ENCODE data around the gene FMNL2.

The FMNL2 gene

DNA sequence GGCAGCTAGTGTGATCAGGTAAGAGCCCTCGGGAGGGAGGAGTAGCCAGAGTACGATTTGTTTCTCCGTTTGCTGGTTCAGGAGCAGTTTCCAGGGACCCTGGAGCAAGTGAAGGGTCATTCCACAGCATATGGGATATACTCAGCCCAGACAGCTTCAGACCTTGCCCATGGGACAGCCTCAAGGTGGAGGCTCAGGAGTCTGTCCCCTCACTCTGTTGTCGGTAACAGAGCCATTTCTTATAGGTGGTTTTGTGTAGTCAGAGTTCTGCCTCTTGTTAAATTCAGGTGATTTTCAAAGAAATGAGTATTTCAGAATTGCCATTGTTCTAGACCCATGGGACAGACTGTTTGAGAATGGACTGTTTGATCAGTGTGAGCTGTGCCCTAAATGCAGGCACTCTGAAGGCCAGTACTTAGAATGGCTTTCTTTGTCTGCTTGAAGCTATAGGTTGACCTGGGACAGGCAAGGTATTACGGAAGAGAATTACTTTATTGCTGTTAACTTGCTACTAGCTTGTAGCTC is 15.2 kb downstream of the FMNL2 start:
- Histone ChIP-seq H3K9ac (ENCODE audit: low read length) (no peak overlapping the region), H3K36me3 (ENCODE audit: low read length) (no peaks in the 10 kb centered on the region), H3K27ac (ENCODE audit: low read depth, low read length) (no peak overlapping the region), H3F3A (ENCODE audit: insufficient read depth) (no peaks in the 10 kb centered on the region), H3K79me2 (ENCODE audit: insufficient read depth, low read length) (no peaks in the 10 kb centered on the region), H2AFZ (ENCODE audit: low read depth, low read length, severe bottlenecking) (no peak overlapping the region), H3K4me2 (ENCODE audit: low read depth, low read length, poor library complexity, severe bottlenecking) (no peak overlapping the region), H3K27me3 (ENCODE audit: low read length) (no peaks in the 10 kb centered on the region), H3K9me2 (replicated peaks; ENCODE audit: insufficient read depth, low read length) (no peaks in the 10 kb centered on the region), H4K20me1 (ENCODE audit: low read depth, low read length) (no peaks in the 10 kb centered on the region), H3K4me3 (ENCODE audit: insufficient read depth, low read length, poor library complexity, severe bottlenecking) (no peak overlapping the region), H3K9me3 (ENCODE audit: insufficient read depth, low read length) (no peaks in the 10 kb centered on the region)
- TF ChIP-seq EZH2phosphoT487 (conservative IDR thresholded peaks at IDR 0.05; ENCODE audit: low read length): no peak
- TF ChIP-seq, protein P1, sequence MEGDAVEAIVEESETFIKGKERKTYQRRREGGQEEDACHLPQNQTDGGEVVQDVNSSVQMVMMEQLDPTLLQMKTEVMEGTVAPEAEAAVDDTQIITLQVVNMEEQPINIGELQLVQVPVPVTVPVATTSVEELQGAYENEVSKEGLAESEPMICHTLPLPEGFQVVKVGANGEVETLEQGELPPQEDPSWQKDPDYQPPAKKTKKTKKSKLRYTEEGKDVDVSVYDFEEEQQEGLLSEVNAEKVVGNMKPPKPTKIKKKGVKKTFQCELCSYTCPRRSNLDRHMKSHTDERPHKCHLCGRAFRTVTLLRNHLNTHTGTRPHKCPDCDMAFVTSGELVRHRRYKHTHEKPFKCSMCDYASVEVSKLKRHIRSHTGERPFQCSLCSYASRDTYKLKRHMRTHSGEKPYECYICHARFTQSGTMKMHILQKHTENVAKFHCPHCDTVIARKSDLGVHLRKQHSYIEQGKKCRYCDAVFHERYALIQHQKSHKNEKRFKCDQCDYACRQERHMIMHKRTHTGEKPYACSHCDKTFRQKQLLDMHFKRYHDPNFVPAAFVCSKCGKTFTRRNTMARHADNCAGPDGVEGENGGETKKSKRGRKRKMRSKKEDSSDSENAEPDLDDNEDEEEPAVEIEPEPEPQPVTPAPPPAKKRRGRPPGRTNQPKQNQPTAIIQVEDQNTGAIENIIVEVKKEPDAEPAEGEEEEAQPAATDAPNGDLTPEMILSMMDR (IDR thresholded peaks at IDR 0.05; ENCODE audit: insufficient read depth, low read length, poor library complexity, severe bottlenecking): no peak

DNA sequence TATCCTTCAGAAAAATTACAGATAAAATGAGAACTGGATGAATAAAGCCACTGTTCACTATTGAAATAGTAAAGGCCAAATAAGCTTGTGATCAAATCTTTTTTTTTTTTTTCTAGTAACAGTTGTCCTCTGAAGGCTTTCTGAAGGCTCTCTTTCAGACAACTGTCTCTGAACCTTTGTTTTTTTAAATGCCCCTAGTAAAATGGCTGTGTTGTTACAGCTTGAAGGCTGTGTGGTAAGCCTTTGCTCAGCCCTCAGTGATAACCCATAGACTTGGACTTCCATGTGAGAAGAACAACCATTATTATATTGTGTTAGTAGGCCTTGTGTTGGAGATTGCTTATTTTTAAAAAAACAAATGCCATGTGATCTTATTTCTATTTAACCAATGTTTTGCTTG is 17.6 kb downstream of the FMNL2 start:
- TF ChIP-seq, protein P1 (IDR thresholded peaks at IDR 0.05; ENCODE audit: insufficient read depth, low read length, poor library complexity, severe bottlenecking): no peak
- no peak for TF ChIP-seq EZH2phosphoT487 (conservative IDR thresholded peaks at IDR 0.05; ENCODE audit: low read length)

DNA sequence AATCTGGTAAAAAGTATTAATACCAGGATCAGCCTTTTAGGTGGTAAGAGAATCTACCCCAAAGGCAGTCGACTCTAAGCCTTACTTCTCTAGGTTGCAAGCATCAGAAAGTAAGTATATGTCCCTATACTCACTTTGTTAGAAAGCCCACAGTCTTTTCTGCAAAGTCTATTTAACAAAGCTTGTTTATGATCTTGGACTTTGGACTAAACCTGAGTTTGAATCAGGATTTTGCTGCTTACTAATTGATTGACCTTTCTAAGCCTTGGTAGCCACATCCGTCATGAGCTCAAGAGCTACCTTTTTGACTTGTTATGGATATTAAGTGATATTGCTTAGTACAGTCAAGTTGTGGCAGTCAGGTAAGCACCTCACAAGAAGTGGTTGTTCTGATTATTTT is 18.4 kb downstream of the FMNL2 start:
- H3K9ac ChIP-seq (ENCODE audit: low read length): no peak overlapping the region
- H3K27me3 ChIP-seq (ENCODE audit: low read length): no peaks in the 10 kb centered on the region
- no peak overlapping the region for H2AFZ ChIP-seq (ENCODE audit: low read depth, low read length, severe bottlenecking)
- no peaks in the 10 kb centered on the region for H3K36me3 ChIP-seq (ENCODE audit: low read length)
- H3K27ac ChIP-seq (ENCODE audit: low read depth, low read length): no peak overlapping the region
- TF ChIP-seq EZH2phosphoT487 (conservative IDR thresholded peaks at IDR 0.05; ENCODE audit: low read length): no peak
- TF ChIP-seq, protein P1 (IDR thresholded peaks at IDR 0.05; ENCODE audit: insufficient read depth, low read length, poor library complexity, severe bottlenecking): no peak
- no peaks in the 10 kb centered on the region for H3K9me3 ChIP-seq (ENCODE audit: insufficient read depth, low read length)
- no peak overlapping the region for H3K4me3 ChIP-seq (ENCODE audit: insufficient read depth, low read length, poor library complexity, severe bottlenecking)
- H3K9me2 ChIP-seq (replicated peaks; ENCODE audit: insufficient read depth, low read length): no peaks in the 10 kb centered on the region
- no peaks in the 10 kb centered on the region for H4K20me1 ChIP-seq (ENCODE audit: low read depth, low read length)
- no peaks in the 10 kb centered on the region for H3K79me2 ChIP-seq (ENCODE audit: insufficient read depth, low read length)
- H3K4me2 ChIP-seq (ENCODE audit: low read depth, low read length, poor library complexity, severe bottlenecking): no peak overlapping the region
- H3F3A ChIP-seq (ENCODE audit: insufficient read depth): no peaks in the 10 kb centered on the region

More for the DNA sequence above, 17.6 kb downstream of the FMNL2 start:
- H4K20me1 ChIP-seq (ENCODE audit: low read depth, low read length): no peaks in the 10 kb centered on the region
- no peaks in the 10 kb centered on the region for H3K79me2 ChIP-seq (ENCODE audit: insufficient read depth, low read length)
- H3K27ac ChIP-seq (ENCODE audit: low read depth, low read length): no peak overlapping the region
- H3K9me3 ChIP-seq (ENCODE audit: insufficient read depth, low read length): no peaks in the 10 kb centered on the region
- H3K9ac ChIP-seq (ENCODE audit: low read length): no peak overlapping the region
- H2AFZ ChIP-seq (ENCODE audit: low read depth, low read length, severe bottlenecking): no peak overlapping the region
- no peak overlapping the region for H3K4me3 ChIP-seq (ENCODE audit: insufficient read depth, low read length, poor library complexity, severe bottlenecking)
- no peaks in the 10 kb centered on the region for H3F3A ChIP-seq (ENCODE audit: insufficient read depth)
- no peaks in the 10 kb centered on the region for H3K27me3 ChIP-seq (ENCODE audit: low read length)
- H3K9me2 ChIP-seq (replicated peaks; ENCODE audit: insufficient read depth, low read length): no peaks in the 10 kb centered on the region
- H3K4me2 ChIP-seq (ENCODE audit: low read depth, low read length, poor library complexity, severe bottlenecking): no peak overlapping the region
- H3K36me3 ChIP-seq (ENCODE audit: low read length): no peaks in the 10 kb centered on the region

Measured in SU-DHL-6 (cell line).